Colonic mucosa (tissue), 4 donors: ENCODE measurements around the gene CAPZB. TPM values are rescaled to one million over a fixed set of nuclear protein-coding genes. Genes with fewer than 3 reads are reported as not detected.

Experiments used
- DNase-seq: peaks from one replicate; pipeline ENCODE4 v3.0.0-alpha.2; 2020
- H3K27ac ChIP-seq: fragments of 200-600 bp; one replicate; pipeline ENCODE4 v1.8.0; 2021
- H3K27me3 ChIP-seq: fragments of 200-600 bp; one replicate; pipeline ENCODE4 v1.8.0; 2021
- H3K36me3 ChIP-seq: fragments of 200-600 bp; one replicate; pipeline ENCODE4 v1.8.0; 2021
- H3K4me1 ChIP-seq: fragments of 200-600 bp; one replicate; pipeline ENCODE4 v1.8.0; 2021; ENCODE audit warnings: mild to moderate bottlenecking
- H3K4me3 ChIP-seq: fragments of 200-600 bp; one replicate; pipeline ENCODE4 v1.8.0; 2021
- H3K9ac ChIP-seq, 2 donors: one replicate each; pipeline ENCODE4 v1.7.0; 2013; ENCODE audit warnings: control low read depth in 2 of 2, low read depth in 2 of 2, low read length in 2 of 2
- H3K9me3 ChIP-seq: fragments of 200-600 bp; one replicate; pipeline ENCODE4 v1.8.0; 2021
- intact Hi-C: fragments of 100-400 bp; cut with DNase I; formaldehyde crosslinking; loops from one replicate; pipeline ENCODE4 v1.14.1; 2022
- total RNA-seq, 2 donors: library from RNA; stranded (reverse); fragmentation: NEBNext Ultra II Directional in 1 of 2; extraction: Animal tissue kit (Norgen Biotek cat#: 25700) in 1 of 2; gene quantifications; one replicate each; pipeline ENCODE4 v1.2.1, GENCODE V29; 2021
- TF ChIP-seq, protein P1 (sequence below): fragments of 200-600 bp; IDR thresholded peaks from one replicate; pipeline ENCODE4 v1.8.0; 2022; ENCODE audit warnings: antibody characterized with exemption, mild to moderate bottlenecking
- donor health status: healthy.
- donor health status: DM: no; HTN: no; CAD: no.
- donor health status: DM: no; HTN: no; CAD: no.

CAPZB gene
- total RNA-seq, 2 donors from 2014 or later = 397 to 407 TPM

DNA sequence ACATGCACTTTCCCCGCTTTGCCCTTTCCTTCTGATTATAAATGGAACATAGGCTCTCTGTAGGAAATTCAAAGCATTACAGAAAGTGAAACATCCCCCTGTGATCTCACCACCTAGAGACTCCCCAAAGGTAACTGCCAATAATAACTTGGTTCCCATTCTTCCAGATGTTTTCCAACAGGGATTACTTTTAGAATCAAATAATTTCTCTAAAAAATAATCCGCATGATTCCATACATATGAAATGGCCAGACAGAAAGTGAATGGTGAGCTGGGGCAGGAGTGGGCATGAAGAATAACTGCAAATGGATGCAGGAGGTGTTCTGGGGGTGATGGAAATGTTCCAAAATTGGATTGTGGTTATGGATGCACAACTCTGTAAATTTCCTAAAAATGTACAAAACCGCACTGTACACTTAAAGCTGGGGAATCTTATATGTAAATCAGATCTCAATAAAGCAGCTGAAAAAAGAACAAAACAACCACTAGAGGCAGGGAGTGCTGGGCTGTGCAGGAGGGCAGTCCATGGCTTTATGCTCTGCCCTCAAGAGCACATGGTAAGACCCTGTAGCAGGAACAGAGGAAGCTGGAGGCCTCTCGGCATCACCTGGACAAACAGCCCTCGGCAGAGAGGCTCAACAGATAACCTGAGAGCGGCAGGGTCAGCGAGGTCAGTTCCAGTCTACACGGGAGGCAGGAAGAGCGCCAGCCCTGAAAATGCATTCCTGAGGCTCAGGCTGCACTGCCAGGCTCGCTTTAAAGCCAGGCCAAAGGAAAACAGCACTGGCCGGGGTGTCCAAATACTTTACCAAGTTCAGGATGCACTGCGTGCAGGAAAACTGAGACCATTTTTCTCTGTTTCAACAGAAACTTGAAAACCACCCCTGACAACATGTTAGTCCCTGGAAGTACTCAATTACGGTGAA lies 39.7 kb downstream of the CAPZB start:
- Histone ChIP-seq H3K36me3 (no peaks in the 10 kb centered on the region), H3K4me1 (peaks cover 9% of the 10 kb centered on the region), H3K4me3 (no peak overlapping the region), H3K27ac (peak overlapping the region; percentile 36), H3K9me3 (no peaks in the 10 kb centered on the region), H3K27me3 (no peaks in the 10 kb centered on the region), H3K9ac (peak overlapping the region in 1 of 2 donors; percentile 31)
- DNase-seq = no peak
- TF ChIP-seq, protein P1, sequence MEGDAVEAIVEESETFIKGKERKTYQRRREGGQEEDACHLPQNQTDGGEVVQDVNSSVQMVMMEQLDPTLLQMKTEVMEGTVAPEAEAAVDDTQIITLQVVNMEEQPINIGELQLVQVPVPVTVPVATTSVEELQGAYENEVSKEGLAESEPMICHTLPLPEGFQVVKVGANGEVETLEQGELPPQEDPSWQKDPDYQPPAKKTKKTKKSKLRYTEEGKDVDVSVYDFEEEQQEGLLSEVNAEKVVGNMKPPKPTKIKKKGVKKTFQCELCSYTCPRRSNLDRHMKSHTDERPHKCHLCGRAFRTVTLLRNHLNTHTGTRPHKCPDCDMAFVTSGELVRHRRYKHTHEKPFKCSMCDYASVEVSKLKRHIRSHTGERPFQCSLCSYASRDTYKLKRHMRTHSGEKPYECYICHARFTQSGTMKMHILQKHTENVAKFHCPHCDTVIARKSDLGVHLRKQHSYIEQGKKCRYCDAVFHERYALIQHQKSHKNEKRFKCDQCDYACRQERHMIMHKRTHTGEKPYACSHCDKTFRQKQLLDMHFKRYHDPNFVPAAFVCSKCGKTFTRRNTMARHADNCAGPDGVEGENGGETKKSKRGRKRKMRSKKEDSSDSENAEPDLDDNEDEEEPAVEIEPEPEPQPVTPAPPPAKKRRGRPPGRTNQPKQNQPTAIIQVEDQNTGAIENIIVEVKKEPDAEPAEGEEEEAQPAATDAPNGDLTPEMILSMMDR = no peak
- intact Hi-C loops = no loop called here

GRCh38 chr1:19444296-19445021 lies 40.9 kb downstream of the CAPZB start:
- Histone ChIP-seq H3K9ac (peak overlapping the region in 1 of 2 donors; percentile 5), H3K36me3 (no peaks in the 10 kb centered on the region), H3K4me3 (no peak overlapping the region), H3K27me3 (no peaks in the 10 kb centered on the region), H3K9me3 (no peaks in the 10 kb centered on the region), H3K4me1 (peaks cover 6% of the 10 kb centered on the region), H3K27ac (no peak overlapping the region)
- intact Hi-C loops = no loop called here
- no peak for DNase-seq
- TF ChIP-seq, protein P1 = no peak

- Histone ChIP-seq H3K9me3 (no peaks in the 10 kb centered on the region), H3K9ac (peak overlapping the region; percentile 5 to 21), H3K4me1 (peaks cover 6% of the 10 kb centered on the region), H3K27ac (peak overlapping the region; percentile 44), H3K27me3 (no peaks in the 10 kb centered on the region), H3K36me3 (no peaks in the 10 kb centered on the region), H3K4me3 (no peak overlapping the region)
- DNase-seq = no peak
- TF ChIP-seq, protein P1 = no peak
- intact Hi-C loops = no loop called here
These were observed 42.0 kb downstream of the CAPZB start for GRCh38 chr1:19443326-19443725.

- TF ChIP-seq, protein P1 = no peak
- no peak overlapping the region for H3K4me3 ChIP-seq
- intact Hi-C loops = no loop called here
- peak overlapping the region; percentile 44 for H3K27ac ChIP-seq
- H3K9ac ChIP-seq = peak overlapping the region in 1 of 2 donors; percentile 34
- no peaks in the 10 kb centered on the region for H3K27me3 ChIP-seq
- H3K36me3 ChIP-seq = no peaks in the 10 kb centered on the region
- H3K4me1 ChIP-seq = peaks cover 10% of the 10 kb centered on the region
- DNase-seq = no peak
- no peaks in the 10 kb centered on the region for H3K9me3 ChIP-seq
These were observed 42.9 kb downstream of the CAPZB start for GRCh38 chr1:19442154-19443096.
